Mesothelial cell of epicardium (in vitro differentiated cells): ENCODE measurements around the gene ECI2. TPM values are rescaled to one million over a fixed set of nuclear protein-coding genes. Genes with fewer than 3 reads are reported as not detected.

Experiments
- DNase-seq, 2 experiments: peaks; one replicate each; pipeline ENCODE4 v3.0.0; 2021; ENCODE audit warnings: low spot score in 2 of 2; ENCODE audit not compliant: unreplicated experiment in 2 of 2
- H3K27ac Mint-ChIP-seq: 2 replicates; pipeline ENCODE4 v1.8.0; 2021; ENCODE audit warnings: mixed read lengths
- H3K27me3 Mint-ChIP-seq: 2 replicates; pipeline ENCODE4 v1.8.0; 2021; ENCODE audit warnings: low read depth, mixed read lengths
- H3K36me3 Mint-ChIP-seq: 2 replicates; pipeline ENCODE4 v1.8.0; 2021; ENCODE audit warnings: mixed read lengths
- H3K4me1 Mint-ChIP-seq: 2 replicates; pipeline ENCODE4 v1.8.0; 2021; ENCODE audit warnings: mixed read lengths
- H3K4me3 Mint-ChIP-seq: 2 replicates; pipeline ENCODE4 v1.8.0; 2021; ENCODE audit warnings: mild to moderate bottlenecking, moderate library complexity, mixed read lengths
- H3K9me3 Mint-ChIP-seq: 2 replicates; pipeline ENCODE4 v1.8.0; 2021; ENCODE audit warnings: mixed read lengths
- total RNA-seq: library from RNA; stranded (reverse); gene quantifications from 3 replicates; pipeline ENCODE4 v1.2.1, GENCODE V29; 2021
- TF ChIP-seq, protein P1 (sequence below): fragments of 200-600 bp; sonication (generic); IDR thresholded peaks from one replicate; pipeline ENCODE4 v1.5.0; 2021; ENCODE audit warnings: antibody characterized with exemption; ENCODE audit not compliant: unreplicated experiment

Gene ECI2, protein sequence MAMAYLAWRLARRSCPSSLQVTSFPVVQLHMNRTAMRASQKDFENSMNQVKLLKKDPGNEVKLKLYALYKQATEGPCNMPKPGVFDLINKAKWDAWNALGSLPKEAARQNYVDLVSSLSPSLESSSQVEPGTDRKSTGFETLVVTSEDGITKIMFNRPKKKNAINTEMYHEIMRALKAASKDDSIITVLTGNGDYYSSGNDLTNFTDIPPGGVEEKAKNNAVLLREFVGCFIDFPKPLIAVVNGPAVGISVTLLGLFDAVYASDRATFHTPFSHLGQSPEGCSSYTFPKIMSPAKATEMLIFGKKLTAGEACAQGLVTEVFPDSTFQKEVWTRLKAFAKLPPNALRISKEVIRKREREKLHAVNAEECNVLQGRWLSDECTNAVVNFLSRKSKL
- total RNA-seq, result 51.8 to 56.6 TPM (median 51.8 TPM) in 3 replicates

DNA sequence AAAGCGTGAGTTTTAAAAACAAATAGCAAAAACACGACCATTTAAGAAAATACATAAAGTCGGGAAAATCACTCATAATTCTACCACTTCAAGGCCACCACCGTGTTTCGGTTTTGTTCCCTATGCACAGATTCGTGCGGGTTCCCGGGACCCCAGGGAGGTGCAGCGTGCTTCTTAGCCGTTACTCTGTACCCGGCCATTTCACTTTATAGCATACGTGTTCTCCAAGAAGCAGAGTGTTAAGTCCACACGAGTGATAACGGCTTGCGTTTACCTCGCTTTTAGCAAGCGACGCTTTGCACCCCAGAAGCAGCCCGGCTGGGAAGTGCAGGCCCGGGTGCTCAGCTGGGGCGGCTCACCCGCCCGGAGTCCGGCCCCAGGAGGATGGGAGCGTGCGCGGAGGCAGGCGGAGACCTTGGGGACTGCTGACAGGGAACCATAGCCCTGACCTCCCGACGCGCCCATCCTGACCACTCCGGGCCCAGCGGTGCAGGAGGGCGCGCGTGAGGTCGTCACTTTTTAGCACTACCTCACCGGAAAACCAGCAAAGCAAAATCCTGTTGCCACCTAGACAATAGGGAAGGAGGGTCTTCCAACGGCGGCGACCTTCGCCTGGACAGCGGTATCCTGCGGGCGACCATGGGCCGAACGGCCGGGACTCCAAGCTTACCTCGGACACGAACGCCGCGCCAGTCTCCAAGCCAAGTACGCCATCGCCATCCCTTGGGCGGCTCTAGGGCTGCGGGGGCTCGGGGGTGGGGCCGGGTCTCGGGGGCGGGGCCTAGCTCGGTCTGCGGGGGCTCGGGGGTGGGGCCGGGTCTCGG, at the start of gene ECI2:
Gene ECI2 (minus strand): TSS at position 735 of the 824 bp plus-strand sequence. CDS start 15 bp downstream, at position 720.
- H3K27ac Mint-ChIP-seq, result peak within 1 kb of the TSS; percentile 88
- TF ChIP-seq, protein P1, sequence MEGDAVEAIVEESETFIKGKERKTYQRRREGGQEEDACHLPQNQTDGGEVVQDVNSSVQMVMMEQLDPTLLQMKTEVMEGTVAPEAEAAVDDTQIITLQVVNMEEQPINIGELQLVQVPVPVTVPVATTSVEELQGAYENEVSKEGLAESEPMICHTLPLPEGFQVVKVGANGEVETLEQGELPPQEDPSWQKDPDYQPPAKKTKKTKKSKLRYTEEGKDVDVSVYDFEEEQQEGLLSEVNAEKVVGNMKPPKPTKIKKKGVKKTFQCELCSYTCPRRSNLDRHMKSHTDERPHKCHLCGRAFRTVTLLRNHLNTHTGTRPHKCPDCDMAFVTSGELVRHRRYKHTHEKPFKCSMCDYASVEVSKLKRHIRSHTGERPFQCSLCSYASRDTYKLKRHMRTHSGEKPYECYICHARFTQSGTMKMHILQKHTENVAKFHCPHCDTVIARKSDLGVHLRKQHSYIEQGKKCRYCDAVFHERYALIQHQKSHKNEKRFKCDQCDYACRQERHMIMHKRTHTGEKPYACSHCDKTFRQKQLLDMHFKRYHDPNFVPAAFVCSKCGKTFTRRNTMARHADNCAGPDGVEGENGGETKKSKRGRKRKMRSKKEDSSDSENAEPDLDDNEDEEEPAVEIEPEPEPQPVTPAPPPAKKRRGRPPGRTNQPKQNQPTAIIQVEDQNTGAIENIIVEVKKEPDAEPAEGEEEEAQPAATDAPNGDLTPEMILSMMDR, result no peak
- peaks cover 21% of the 10 kb centered on the region for H3K36me3 Mint-ChIP-seq
- peak; percentile 33 to 68 for DNase-seq
- peaks cover 6% of the 10 kb centered on the region for H3K9me3 Mint-ChIP-seq
- H3K4me3 Mint-ChIP-seq, result peak within 1 kb of the TSS; percentile 86
- peaks cover 26% of the 10 kb centered on the region for H3K4me1 Mint-ChIP-seq
- no peaks in the 10 kb centered on the region for H3K27me3 Mint-ChIP-seq

DNA sequence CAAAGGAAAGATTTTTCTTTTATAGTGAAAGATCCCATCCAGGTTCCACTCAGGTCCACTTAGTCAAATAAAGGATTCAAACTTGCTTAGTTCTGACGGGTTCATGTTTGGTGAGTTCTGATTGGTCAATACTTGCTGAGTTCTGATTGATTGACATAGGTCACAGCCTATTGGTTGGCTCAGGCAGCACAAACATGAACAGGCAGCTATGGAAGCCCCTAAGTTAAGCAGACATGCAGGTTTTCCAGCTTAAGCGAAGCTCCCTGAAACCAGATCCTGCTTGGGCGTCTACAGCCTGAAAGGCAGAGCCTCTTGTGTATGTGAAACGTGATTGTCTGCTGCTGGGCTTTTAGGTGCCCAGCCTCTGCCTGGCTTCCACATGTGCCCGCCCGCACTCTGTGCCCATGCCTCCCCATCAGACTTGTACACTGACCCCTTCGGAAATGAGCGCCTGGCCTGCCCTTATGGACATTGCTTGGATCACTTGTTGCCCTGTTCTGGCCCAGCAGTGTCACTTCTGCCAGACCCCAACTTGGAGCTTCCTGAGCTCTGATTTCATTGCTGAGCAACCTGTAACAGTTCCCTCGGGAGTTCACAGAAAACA, 45.4 kb upstream of the ECI2 start:
- Mint-ChIP-seq H3K36me3 (no peaks in the 10 kb centered on the region), H3K9me3 (peaks cover 29% of the 10 kb centered on the region), H3K4me1 (no peaks in the 10 kb centered on the region), H3K4me3 (no peak overlapping the region), H3K27ac (no peak overlapping the region), H3K27me3 (no peaks in the 10 kb centered on the region)
- TF ChIP-seq, protein P1, result no peak
- no peak for DNase-seq

DNA sequence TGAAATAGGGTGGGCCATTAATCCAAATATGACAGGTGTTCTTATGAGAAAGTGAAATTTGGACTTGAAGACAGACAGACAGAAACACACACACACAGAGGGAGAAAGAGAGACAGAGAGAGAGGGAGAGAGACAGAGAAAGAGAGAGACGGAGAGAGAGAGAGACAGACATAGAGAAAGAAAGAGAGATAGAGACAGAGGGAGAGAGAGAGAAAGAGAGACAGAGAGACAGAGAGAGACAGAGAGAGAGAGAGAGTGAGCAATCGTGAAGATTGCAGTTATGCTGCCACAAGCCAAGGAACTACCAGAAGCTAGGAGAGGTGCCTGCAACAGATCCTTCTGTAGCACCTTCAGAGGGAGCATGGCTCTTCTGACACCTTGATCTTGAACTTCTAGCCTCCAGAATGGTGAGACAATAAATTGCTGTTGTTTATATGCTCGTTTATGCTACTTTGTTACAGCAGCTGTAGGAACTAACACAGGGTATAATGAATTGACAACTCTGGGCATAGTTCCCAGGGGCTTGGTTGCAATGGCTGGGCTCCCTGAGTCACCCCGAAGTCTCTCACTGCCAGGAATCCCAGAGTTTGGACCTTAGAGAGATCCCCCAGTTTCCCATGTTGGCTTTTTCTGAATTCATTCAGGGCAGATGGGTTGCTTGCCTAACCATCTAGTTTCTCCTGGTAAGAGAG, 44.7 kb upstream of the ECI2 start:
- Mint-ChIP-seq H3K27ac (no peak overlapping the region), H3K27me3 (no peaks in the 10 kb centered on the region), H3K36me3 (no peaks in the 10 kb centered on the region), H3K9me3 (peaks cover 23% of the 10 kb centered on the region), H3K4me1 (no peaks in the 10 kb centered on the region), H3K4me3 (no peak overlapping the region)
- TF ChIP-seq, protein P1, result no peak
- no peak for DNase-seq

DNA sequence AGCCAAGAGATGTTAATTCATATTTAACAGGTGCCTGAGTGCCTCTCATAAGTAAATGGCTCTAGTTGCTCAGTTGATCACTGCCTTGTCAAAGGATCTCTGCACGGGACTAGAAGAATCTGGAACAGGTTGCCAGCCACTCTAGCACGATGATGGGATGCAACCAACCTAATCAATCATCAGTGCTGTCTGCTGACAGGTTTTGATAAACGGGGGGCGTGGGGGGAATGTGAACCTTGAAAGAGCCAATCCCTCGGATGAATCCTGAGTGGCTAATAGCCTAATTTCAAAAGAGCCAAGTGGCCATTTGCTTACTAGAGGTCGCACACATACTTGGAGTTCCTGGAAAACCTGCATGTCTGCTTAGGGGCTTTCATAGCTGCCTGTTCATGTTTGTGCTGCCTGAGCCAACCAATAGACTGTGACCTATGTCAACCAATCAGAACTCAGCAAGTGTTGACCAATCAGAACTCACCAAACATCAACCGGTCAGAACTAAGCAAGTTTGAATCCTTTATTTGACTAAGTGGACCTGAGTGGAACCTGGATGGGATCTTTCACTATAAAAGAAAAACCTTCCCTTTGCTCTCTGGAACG, 43.5 kb upstream of the ECI2 start:
- Mint-ChIP-seq H3K4me1 (no peaks in the 10 kb centered on the region), H3K27me3 (no peaks in the 10 kb centered on the region), H3K9me3 (peaks cover 12% of the 10 kb centered on the region), H3K4me3 (no peak overlapping the region), H3K27ac (no peak overlapping the region), H3K36me3 (no peaks in the 10 kb centered on the region)
- DNase-seq, result no peak
- TF ChIP-seq, protein P1, result no peak

DNA sequence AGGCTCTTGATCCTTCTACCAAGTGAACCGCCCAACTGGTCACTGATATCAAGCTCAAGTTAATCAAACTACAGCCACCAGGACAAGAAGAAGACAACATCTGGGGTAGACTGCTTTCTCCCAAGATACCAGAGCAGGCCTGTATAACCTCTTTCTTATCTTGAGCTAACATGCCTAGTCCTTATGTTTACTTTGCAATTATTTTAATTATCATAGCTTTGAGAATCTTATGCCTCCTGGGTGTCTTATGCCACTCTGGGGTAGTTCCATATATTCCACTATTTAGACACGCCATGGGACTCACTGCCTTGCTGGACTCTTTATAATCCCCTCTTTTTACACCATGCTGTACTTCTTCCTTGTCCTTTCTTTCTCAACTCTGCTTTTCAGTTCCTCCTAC, 41.5 kb upstream of the ECI2 start:
- no peaks in the 10 kb centered on the region for H3K9me3 Mint-ChIP-seq
- H3K4me3 Mint-ChIP-seq, result no peak overlapping the region
- no peaks in the 10 kb centered on the region for H3K36me3 Mint-ChIP-seq
- H3K27me3 Mint-ChIP-seq, result no peaks in the 10 kb centered on the region
- TF ChIP-seq, protein P1, result no peak
- no peak overlapping the region for H3K27ac Mint-ChIP-seq
- peaks cover 3% of the 10 kb centered on the region for H3K4me1 Mint-ChIP-seq
- DNase-seq, result no peak
